Measurements from ENCODE around the gene GCNT4. TPM values are rescaled to one million over a fixed set of nuclear protein-coding genes. Genes with fewer than 3 reads are reported as not detected.

GCNT4 gene
- total and polyA plus RNA-seq, 12 donors, result 0.09 to 0.58 (median 0.31) TPM

- Histone ChIP-seq H3K27me3 (peaks cover 0 to 6% (median 0%) of the 10 kb centered on the region in 7 donors), H3K36me3 (no peaks in the 10 kb centered on the region), H3K27ac (no peak overlapping the region), H3K9me3 (no peaks in the 10 kb centered on the region), H3K4me3 (no peak overlapping the region), H3K4me1 (no peaks in the 10 kb centered on the region)
- no peak for ATAC-seq
- no peak for DNase-seq
- TF ChIP-seq, protein P1, sequence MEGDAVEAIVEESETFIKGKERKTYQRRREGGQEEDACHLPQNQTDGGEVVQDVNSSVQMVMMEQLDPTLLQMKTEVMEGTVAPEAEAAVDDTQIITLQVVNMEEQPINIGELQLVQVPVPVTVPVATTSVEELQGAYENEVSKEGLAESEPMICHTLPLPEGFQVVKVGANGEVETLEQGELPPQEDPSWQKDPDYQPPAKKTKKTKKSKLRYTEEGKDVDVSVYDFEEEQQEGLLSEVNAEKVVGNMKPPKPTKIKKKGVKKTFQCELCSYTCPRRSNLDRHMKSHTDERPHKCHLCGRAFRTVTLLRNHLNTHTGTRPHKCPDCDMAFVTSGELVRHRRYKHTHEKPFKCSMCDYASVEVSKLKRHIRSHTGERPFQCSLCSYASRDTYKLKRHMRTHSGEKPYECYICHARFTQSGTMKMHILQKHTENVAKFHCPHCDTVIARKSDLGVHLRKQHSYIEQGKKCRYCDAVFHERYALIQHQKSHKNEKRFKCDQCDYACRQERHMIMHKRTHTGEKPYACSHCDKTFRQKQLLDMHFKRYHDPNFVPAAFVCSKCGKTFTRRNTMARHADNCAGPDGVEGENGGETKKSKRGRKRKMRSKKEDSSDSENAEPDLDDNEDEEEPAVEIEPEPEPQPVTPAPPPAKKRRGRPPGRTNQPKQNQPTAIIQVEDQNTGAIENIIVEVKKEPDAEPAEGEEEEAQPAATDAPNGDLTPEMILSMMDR (IDR thresholded peaks at IDR 0.05), result no peak
- 86 to 87% methylated on average over 4 of the region's 4 CpGs for WGBS, 2 donors
- intact Hi-C loops (cut with DNase I), result loop anchor here in 2 of 10 donors (10.0 kb wide), 2 partner anchors 275 to 625 kb away; partner anchors contain the start of gene HMGCR (in 1 of the 2)
These were observed 7.7 kb upstream of the GCNT4 start for GRCh38 chr5:75059912-75060545.

- no peak overlapping the region for H3K27ac ChIP-seq
- TF ChIP-seq, protein P1 (IDR thresholded peaks at IDR 0.05), result no peak
- no peaks in the 10 kb centered on the region for H3K9me3 ChIP-seq
- intact Hi-C loops (cut with DNase I), result loop anchor here in 2 of 10 donors (10.0 kb wide), 2 partner anchors 276 to 626 kb away; partner anchors contain the start of gene HMGCR (in 1 of the 2)
- WGBS, 2 donors, result 88 to 90% methylated on average over 3 of the region's 3 CpGs
- peaks cover 0 to 10% (median 7%) of the 10 kb centered on the region in 9 donors for H3K4me1 ChIP-seq
- H3K4me3 ChIP-seq, result no peak overlapping the region
- no peak for DNase-seq
- ATAC-seq, result no peak
- H3K27me3 ChIP-seq, result peaks cover 0 to 16% (median 0%) of the 10 kb centered on the region in 7 donors
- no peaks in the 10 kb centered on the region for H3K36me3 ChIP-seq
These were observed 6.7 kb upstream of the GCNT4 start for GRCh38 chr5:75058986-75059535.

DNA sequence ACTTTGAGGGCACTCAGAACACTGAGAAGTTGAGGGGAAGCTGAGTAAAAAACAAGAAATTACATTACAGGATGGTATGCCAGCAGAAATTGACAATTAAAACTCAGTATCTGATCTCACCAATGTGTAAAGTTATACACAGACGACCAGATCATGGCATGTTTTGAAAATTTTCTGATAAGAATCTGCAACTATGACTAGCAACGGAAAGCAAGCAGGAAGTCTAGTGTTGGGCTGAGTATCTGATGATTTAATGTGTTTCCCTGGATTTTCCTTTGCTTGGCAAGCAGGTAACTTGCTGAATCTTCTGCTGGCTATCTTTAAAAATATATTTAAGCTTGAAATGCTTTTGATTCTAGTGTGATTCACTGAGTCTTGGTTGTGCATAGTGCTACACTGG is 5.2 kb upstream of the GCNT4 start:
- Histone ChIP-seq H3K4me3 (no peak overlapping the region), H3K9me3 (no peaks in the 10 kb centered on the region)

DNA sequence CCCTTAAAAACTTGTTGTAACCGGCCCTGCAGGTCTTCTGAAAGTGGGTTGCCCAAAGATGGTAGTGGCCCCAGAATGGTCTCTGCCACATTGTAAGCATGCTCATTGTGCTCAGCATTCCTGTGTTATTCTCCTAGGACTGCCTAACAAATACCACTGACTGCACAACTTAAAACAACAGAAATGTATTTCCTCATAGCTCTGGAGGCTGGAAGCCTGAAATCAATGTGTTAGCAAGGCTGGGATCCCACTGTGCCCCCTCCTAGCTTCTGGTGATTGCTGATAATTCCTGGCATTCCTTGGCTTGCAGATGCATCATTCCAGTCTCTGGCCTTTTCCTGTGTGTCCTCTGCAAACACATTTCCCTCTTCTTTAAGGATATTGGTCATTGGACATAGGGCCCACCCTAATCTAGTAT is 3.4 kb upstream of the GCNT4 start:
- H3K4me3 ChIP-seq, result no peak overlapping the region
- H3K27ac ChIP-seq, result no peak overlapping the region
- 45 to 82% methylated on average over 1 of the region's 1 CpG for WGBS, 2 donors
- TF ChIP-seq, protein P1 (IDR thresholded peaks at IDR 0.05), result no peak
- H3K27me3 ChIP-seq, result peaks cover 0 to 49% (median 0%) of the 10 kb centered on the region in 7 donors
- no peaks in the 10 kb centered on the region for H3K9me3 ChIP-seq
- ATAC-seq (no peak), DNase-seq (no peak)
- intact Hi-C loops (cut with DNase I), result loop anchor here in 2 of 10 donors (10.0 kb wide), 2 partner anchors 279 to 629 kb away; partner anchors contain the start of gene HMGCR (in 1 of the 2)
- peaks cover 0 to 26% (median 19%) of the 10 kb centered on the region in 9 donors for H3K4me1 ChIP-seq
- no peaks in the 10 kb centered on the region for H3K36me3 ChIP-seq

More for the DNA sequence above, 5.2 kb upstream of the GCNT4 start:
- 41 to 43% methylated on average over 2 of the region's 2 CpGs for WGBS, 2 donors
- peaks cover 0 to 31% (median 0%) of the 10 kb centered on the region in 7 donors for H3K27me3 ChIP-seq
- H3K27ac ChIP-seq, result no peak overlapping the region
- intact Hi-C loops (cut with DNase I), result loop anchor here in 2 of 10 donors (10.0 kb wide), 2 partner anchors 277 to 627 kb away; partner anchors contain the start of gene HMGCR (in 1 of the 2)
- no peak for ATAC-seq
- no peaks in the 10 kb centered on the region for H3K36me3 ChIP-seq
- peaks cover 0 to 14% (median 8%) of the 10 kb centered on the region in 9 donors for H3K4me1 ChIP-seq
- TF ChIP-seq, protein P1 (IDR thresholded peaks at IDR 0.05), result no peak
- no peak for DNase-seq
